LoVo (cell line): ENCODE data around the gene PRMT7.
"Not testable (repeated sequence)": the region's sequence is repeated elsewhere in the genome, so short reads cannot be mapped to it uniquely, and the experiment has no call there.

Experiments
- DNase-seq: peaks from one replicate; pipeline ENCODE4 v3.0.0-alpha.2; 2016; ENCODE audit warnings: low spot score

PRMT7 gene

DNA sequence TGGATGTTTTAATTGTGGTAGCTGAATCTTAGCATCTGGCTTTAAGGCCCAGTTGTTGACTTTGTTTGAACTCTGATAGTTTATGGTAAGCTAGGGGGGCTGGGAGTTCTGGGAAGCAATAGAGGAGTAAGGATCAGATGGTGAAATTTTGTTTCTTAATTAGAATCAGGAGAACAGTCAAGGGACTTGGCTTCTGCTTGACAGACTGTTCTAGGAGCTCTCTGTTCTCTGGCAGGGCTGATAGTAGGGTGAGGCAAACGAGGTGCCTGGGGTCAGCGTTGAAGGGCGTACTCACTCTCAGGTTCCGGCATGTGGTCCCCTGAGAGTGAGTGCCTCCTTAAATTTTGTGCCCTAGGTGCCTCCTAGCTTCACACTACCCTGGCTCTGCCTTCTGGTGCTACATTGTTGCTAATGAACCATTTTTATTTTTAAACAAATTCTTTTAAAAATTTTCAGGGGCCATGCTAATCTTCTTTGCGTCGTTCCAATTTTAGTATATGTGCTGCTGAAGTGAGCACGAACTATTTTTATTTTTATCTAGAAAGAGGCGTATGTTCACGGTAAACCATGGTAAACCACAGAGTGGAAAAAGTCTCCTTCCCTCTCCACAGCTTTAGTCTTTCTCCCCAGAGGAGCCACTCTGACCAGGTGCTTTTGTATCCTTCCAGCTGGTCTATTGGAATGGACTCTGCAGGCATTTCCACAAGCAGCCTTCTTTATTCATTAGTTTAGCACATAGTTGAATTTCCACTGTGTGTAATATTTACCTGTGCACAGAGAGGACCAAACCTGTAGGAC is 26.8 kb upstream of the PRMT7 start:
- no peak for DNase-seq

DNA sequence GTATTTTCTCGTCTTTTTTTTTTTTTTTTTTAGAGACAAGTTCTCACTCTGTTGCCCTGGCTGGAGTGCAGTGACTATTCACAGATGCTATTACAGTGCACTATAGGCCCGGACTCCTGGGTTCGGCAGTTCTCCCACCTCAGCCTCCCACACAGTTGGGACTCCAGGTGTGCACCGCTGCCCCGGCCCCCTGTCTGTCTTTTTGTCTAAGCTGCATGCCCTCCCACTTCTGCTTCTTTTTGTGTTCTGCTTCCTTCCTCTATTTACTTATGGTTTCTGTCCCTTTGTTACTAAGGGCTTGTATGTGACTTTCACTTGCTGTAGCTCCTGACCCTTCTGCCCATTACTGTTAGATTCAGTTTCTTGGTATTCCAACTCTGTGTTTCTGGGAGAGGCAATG is 26.0 kb upstream of the PRMT7 start:
- DNase-seq, result no peak

DNA sequence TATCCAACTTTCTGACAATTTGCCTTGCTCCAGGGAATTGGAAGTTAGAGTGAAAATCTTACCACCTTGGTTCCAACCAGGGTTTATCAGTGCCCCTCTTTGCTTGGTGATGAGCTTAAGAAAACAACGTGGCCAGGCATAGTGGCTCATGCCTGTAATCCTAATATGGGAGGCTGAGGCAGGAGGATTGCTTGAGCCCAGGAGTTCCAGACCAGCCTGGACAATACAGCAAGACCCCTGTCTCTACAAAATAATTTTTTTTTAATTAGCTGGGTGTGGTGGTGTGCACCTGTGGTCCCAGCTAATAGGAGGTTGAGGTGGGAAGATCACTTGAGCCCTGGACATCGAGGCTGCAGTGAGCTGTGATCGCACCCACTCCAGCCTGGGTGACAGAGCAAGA is 25.1 kb upstream of the PRMT7 start:
- DNase-seq, result no peak

GRCh38 chr16:68286153-68287074 is 24.4 kb upstream of the PRMT7 start:
- DNase-seq, result no peak

DNA sequence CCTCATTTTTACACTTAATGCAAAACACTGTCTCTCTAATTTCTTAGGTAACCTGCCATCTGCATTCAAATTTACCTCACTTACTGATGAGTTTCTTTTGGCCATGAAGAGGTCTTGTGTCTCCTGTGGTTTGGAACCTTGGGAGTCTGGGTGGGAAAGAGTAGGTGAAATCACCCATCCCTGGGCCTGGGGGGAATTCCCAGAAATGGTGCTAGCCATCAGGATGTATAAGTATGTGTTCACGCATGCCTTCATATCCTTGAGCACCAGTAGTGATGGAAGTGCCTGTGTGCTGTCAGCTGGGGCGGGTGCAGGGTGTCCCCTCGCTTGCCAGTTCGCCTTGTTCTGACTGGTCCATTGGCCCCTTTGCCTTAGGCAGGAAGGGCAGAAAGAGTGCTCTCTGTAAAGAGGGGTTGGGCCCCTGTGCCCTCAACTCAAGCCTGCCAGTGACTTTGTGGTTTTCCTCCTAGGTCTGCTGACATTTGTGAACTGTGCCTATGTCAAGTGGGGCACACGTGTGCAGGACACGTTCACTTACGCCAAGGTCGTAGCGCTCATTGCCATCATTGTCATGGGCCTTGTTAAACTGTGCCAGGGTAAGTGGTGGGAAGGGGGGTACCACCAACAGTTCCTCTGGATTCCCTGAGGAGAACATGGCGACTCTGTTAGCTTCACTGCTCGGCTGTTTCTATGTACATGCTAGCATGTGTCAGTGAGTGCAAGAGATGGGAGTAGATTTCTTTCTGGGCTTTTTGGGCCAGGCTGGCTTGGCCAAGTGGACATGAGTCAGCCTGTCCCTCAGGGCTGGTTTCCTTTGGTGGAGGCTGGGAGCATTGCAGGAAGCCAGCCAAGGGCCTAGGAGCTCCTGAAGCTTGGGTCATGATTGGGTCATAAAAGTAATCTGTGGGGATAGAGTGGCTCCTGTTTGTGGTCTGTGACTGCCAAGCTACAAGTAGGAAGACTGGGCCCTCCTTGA is 23.3 kb upstream of the PRMT7 start:
- DNase-seq, result peak; percentile 44

GRCh38 chr16:68288252-68288650 is 22.6 kb upstream of the PRMT7 start:
- no peak for DNase-seq

GRCh38 chr16:68288796-68289195 is 22.0 kb upstream of the PRMT7 start:
- DNase-seq, result not testable (repeated sequence)

GRCh38 chr16:68289202-68289601 is 21.6 kb upstream of the PRMT7 start:
- DNase-seq, result no peak

DNA sequence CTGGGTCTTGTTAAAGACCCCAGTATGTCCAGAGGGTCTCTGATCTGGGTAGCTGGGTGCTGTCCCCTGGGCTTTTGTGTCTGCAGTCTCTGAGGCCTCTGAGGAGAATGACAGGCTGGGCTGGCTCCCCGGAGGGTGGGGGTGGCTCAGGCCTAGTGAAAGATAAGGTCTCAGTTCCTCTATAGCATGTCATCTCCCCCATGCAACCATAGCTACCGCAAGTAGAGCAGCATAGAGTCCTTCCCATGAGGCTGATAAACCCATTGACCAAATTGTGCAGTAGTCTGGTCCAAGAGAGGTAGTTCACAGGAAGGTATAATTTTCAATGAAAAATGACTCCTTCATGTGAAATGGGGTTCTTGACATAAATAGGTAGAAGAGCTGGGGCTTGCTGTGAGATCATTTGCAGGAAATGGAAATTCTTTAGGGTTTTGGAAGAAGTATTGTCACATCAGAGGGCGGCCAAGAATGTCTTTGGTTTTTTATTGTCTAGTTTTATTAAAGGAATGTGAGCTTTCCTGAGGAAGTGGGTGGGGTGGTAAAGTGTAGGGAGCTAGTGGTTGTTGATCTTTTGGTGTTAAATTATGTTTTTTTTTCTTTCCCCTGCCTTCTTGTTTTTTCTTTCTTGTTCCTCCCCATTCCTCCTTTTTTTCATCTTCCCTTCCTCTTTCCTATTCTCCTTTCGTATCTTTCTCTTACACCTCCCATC is 21.0 kb upstream of the PRMT7 start:
- no peak for DNase-seq

DNA sequence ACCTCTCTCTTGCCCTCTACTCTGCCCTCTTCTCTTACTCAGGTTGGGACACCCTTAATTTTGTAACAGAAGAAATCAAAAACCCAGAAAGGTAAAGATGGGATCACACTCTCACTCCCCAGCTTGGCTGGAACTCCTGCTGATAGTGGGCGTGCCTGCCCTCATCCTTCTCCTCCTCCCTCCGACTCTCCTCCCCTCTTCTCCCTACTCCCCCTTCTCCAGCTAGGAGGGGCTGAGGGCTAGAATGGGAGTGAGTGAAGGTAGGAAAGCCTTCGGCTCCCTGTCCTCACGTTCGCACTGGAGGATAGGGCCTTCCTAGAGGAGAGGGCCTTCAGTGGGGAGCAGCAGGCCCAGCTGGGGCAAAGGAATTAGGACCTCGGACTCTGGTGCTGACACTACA is 20.4 kb upstream of the PRMT7 start:
- no peak for DNase-seq

GRCh38 chr16:68291227-68291626 is 19.6 kb upstream of the PRMT7 start:
- DNase-seq, result no peak

GRCh38 chr16:68292425-68292824 is 18.4 kb upstream of the PRMT7 start:
- DNase-seq, result no peak

- DNase-seq, result no peak
Observed at GRCh38 chr16:68296291-68296690, 14.5 kb upstream of the PRMT7 start.

DNA sequence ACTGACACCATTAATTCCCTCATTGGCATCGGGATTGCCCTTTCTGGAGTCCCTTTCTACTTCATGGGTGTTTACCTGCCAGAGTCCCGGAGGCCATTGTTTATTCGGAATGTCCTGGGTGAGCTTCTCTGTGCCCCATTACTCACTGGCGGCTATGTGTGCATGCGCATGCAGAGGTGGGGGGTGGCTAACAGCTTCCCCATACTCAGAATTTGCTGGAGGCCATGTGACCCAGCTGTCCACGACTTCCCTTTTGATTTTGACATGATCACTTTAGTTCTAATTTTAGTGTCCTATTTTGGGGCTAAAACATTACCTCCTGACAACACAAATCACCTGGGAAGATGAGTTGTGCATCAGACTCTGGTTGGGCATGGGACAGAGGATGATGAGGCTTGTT is 14.1 kb upstream of the PRMT7 start:
- DNase-seq, result no peak

DNA sequence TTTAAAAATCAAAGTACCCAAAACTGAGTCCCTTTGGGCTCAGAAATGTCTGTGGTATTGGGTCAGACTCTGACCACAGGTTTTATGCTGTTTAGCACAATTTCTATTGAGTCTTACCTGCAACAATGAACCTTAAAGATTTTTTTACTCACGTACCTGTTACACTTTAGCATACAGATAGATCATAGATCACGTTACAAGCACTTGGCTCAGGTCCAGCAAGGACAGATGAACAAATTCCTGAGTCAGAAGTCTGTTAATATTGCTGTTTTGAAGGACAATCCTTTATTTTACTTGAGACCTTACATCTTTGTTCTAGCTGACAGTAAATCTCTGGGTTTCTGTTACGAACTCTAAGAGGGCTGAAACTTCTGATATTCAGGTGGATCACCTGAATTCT is 12.9 kb upstream of the PRMT7 start:
- DNase-seq, result no peak

- DNase-seq, result no peak
Observed at GRCh38 chr16:68298312-68298711, 12.5 kb upstream of the PRMT7 start.

GRCh38 chr16:68298907-68299561 is 11.8 kb upstream of the PRMT7 start:
- DNase-seq, result no peak

DNA sequence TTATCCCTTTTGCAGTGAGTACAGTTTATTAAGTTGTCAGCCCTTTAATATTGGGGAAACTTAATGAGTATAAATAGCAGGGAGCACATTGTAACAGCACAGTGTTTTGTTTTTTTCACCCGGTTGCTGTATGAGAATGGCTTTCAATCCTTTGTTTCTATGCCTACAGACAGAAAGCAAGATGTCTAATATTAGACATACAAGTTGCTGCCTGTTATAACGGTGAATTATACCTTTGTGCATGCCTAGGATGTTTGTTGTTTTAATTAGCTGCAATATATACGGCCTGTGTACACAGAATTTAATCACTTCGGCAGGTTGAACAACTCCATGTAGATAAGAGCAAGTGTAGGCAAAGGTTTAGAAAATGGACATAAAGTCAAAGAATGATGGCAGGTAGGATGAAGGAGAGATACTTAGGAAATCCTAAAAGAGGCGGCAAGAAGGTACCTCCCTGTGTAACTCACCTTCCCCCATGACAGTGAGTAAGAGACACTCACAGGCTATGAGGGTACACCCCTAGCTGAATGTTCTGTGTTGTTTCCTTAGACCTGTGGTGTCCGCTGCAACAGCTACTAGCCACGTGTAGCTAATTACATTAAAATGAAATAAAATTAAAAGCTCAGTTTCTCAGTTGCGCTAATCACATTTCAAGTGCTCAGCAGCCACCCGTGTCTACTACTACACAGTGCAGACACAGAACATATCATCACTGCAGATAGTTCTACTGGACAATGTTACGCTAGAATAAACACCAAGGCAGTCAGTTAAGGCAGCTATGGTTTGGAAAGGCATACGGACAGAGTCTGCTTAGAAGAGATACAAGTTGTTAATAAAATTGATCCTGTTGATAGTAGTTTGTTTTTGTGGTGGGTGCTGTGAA is 11.0 kb upstream of the PRMT7 start:
- no peak for DNase-seq

DNA sequence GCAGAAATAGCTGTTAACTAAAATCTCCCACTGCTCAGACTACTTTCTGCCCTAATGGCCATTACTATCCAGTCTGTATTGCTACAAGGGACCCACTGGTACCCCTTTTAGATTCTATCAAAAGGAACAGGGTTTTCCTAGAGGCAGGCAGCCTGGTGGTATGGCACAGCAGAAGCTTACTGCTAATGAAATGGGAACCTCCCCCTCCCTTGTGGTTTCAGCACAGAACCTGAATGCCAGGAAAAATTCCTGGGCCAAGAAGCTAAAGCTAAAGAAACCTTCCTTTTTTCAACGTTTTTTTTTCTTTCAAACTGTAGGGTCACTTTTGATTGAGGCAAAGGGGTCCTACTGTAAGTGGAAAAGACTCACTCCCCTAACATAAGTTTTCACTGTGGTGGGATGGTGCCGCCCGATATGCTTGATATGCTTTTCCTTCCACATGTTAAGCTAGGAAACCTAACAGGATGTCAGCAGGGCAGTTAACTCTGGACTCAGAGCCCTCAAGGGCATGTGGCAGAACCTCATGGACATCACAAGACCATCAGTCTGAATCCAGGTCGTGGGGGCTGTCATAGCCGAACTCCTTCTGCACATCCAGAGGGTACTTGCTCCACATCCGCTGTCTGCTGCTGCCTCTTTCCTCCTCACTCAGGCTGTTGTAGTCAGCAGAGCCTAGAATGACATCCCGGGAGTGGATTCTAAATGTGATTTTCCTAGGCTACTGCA is 9.9 kb upstream of the PRMT7 start:
- DNase-seq, result no peak
